Vagina (tissue), 2 donors: Measurements from ENCODE around the gene FSTL4.

ENCODE experiments used
- POLR2A ChIP-seq, 2 donors: fragments of 450-650 bp; IDR thresholded peaks; one replicate each; pipeline ENCODE4 v1.6.1; 2017; ENCODE audit warnings: antibody characterized with exemption in 2 of 2, mild to moderate bottlenecking in 2 of 2, moderate library complexity in 2 of 2
- TF ChIP-seq, protein P1 (sequence below), 3 experiments: fragments of 450-650 bp in 2 of 3; fragments of 200-600 bp in 1 of 3; sonication (generic) in 1 of 3; IDR thresholded peaks; one replicate each; pipeline ENCODE4 v1.5.1; 2017 to 2019; ENCODE audit warnings: antibody characterized with exemption in 3 of 3, mild to moderate bottlenecking in 2 of 3, moderate library complexity in 2 of 3

DNA sequence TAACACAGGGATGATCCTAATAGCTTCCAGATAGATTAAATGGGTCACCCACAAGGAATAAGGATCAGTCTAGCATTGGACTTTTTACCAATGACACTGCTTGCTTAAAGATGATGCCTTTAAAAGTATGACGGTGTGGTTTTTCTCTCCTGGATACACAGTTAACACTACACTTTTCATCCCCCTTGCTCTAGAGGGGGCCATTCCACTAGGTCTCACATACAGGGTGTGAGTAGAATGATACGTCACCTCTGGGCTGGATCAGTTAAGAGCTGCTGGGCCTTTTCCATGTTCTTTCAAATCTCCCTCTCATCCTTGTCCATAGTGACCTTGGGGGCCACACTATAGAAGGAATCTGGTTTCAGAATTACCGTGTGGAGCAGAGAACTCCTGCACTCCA, 140.6 kb downstream of the FSTL4 start:
- TF ChIP-seq, protein P1, sequence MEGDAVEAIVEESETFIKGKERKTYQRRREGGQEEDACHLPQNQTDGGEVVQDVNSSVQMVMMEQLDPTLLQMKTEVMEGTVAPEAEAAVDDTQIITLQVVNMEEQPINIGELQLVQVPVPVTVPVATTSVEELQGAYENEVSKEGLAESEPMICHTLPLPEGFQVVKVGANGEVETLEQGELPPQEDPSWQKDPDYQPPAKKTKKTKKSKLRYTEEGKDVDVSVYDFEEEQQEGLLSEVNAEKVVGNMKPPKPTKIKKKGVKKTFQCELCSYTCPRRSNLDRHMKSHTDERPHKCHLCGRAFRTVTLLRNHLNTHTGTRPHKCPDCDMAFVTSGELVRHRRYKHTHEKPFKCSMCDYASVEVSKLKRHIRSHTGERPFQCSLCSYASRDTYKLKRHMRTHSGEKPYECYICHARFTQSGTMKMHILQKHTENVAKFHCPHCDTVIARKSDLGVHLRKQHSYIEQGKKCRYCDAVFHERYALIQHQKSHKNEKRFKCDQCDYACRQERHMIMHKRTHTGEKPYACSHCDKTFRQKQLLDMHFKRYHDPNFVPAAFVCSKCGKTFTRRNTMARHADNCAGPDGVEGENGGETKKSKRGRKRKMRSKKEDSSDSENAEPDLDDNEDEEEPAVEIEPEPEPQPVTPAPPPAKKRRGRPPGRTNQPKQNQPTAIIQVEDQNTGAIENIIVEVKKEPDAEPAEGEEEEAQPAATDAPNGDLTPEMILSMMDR (IDR thresholded peaks at IDR 0.05), result no peak
- TF ChIP-seq POLR2A (IDR thresholded peaks at IDR 0.05), result no peak
